SK-N-SH treated with all-trans-retinoic acid at 6 μM for 48 hours (cell line): ENCODE results near the gene TAPT1.

Experiments used
- ESRRG ChIP-seq: fragments of 250-450 bp; sonication (Bioruptor Pico); IDR thresholded peaks from 2 replicates; pipeline ENCODE4 v1.6.1; 2021; ENCODE audit warnings: mild to moderate bottlenecking
- OSR1 ChIP-seq: fragments of 250-450 bp; sonication (Bioruptor Pico); IDR thresholded peaks from 2 replicates; pipeline ENCODE4 v1.8.0; 2022; ENCODE audit warnings: moderate library complexity, mild to moderate bottlenecking, inconsistent platforms
- SNAI2 ChIP-seq: fragments of 250-450 bp; sonication (Bioruptor Pico); IDR thresholded peaks from 2 replicates; pipeline ENCODE4 v1.5.0; 2020; ENCODE audit warnings: mild to moderate bottlenecking, moderate library complexity
- ZFP30 ChIP-seq: fragments of 450-650 bp; formaldehyde crosslinking; IDR thresholded peaks from 2 replicates; pipeline ENCODE4 v1.5.0; 2022; ENCODE audit warnings: mild to moderate bottlenecking, moderate library complexity

DNA sequence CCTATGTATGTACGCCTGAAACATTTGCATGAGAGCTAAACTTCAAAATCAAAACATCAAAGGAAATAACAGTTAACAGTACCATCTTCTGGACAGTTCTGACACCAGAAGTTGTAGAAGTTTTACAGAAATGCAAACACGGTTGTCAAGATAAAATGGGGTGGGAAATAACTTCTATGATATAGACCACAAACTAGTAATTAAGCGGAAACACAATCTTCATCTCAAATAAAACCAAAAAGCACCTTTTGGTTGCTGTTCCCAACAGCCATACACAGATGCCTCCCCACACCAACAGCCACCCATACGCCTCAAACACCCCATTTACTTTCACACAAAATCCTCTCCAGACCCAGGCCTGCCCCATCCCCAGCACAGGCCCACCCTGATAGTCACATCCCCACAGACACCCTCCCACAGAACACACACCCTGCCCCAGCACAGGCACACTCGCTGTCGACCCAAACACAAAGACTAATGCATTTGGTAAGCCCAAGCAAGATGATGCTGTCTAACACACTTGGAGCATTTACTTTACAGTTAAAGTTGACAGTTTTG lies 64.3 kb downstream of the TAPT1 start:
- no peak for TF ChIP-seq ESRRG (CRISPR knock-in tag)
- TF ChIP-seq OSR1 (CRISPR knock-in tag): no peak
- no peak for TF ChIP-seq SNAI2 (CRISPR knock-in tag)
- no peak for TF ChIP-seq ZFP30 (CRISPR knock-in tag)
